ENCODE results near the gene MYO5B.

DNA sequence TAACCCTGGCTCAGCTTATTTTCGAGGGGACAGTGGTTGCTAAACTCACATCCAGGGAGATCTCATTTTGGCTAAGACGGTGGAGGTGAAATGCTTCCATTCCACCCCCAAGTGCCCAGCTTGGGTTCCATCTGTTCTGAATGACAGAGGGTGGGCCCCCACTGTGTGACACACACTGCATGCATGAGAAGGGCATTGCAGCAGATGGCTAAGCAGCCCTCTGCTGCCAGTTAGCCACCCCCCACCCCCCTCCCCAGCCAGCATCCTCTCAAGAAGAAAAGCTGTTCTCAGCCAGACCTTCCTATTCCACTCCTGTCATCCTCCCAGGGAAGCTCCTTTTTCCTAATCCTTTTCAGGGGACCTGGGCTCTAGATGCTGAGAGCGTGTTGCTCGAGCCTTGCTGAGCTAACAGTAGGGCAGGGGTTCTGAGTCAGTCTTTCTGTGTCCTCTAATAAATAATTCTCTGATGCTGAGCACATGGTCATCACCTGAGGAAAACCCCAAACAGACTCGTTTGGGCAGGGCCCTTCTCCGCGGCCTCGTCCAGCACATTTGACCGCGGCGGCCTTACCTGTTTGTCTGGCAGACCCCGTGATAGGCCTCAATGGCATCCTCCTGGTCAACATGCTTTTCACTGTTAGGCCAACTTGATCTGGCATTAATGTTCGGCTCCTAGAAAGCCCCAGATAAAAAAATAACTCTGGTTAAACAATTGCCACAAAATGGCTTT, 332.1 kb downstream of the MYO5B start:
- no peak for TF ChIP-seq POLR2A (IDR thresholded peaks at IDR 0.05; ENCODE audit: low read depth, low read length)
- TF ChIP-seq, protein P1, sequence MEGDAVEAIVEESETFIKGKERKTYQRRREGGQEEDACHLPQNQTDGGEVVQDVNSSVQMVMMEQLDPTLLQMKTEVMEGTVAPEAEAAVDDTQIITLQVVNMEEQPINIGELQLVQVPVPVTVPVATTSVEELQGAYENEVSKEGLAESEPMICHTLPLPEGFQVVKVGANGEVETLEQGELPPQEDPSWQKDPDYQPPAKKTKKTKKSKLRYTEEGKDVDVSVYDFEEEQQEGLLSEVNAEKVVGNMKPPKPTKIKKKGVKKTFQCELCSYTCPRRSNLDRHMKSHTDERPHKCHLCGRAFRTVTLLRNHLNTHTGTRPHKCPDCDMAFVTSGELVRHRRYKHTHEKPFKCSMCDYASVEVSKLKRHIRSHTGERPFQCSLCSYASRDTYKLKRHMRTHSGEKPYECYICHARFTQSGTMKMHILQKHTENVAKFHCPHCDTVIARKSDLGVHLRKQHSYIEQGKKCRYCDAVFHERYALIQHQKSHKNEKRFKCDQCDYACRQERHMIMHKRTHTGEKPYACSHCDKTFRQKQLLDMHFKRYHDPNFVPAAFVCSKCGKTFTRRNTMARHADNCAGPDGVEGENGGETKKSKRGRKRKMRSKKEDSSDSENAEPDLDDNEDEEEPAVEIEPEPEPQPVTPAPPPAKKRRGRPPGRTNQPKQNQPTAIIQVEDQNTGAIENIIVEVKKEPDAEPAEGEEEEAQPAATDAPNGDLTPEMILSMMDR (conservative IDR thresholded peaks at IDR 0.05; ENCODE audit: low read depth, low read length) = no peak
- no peak for TF ChIP-seq MXI1 (IDR thresholded peaks at IDR 0.05; ENCODE audit: borderline replicate concordance, low read depth, low read length)
- TF ChIP-seq SMC3 (IDR thresholded peaks at IDR 0.05; ENCODE audit: low read depth, low read length) = no peak
- TF ChIP-seq BHLHE40 (IDR thresholded peaks at IDR 0.05; ENCODE audit: low read depth, low read length) = no peak
- TF ChIP-seq RAD21 (IDR thresholded peaks at IDR 0.05; ENCODE audit: low read length) = no peak
- TF ChIP-seq, protein P2, sequence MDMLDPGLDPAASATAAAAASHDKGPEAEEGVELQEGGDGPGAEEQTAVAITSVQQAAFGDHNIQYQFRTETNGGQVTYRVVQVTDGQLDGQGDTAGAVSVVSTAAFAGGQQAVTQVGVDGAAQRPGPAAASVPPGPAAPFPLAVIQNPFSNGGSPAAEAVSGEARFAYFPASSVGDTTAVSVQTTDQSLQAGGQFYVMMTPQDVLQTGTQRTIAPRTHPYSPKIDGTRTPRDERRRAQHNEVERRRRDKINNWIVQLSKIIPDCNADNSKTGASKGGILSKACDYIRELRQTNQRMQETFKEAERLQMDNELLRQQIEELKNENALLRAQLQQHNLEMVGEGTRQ (IDR thresholded peaks at IDR 0.05; ENCODE audit: low read depth, low read length) = no peak
- TF ChIP-seq NFE2L2 (IDR thresholded peaks at IDR 0.05; ENCODE audit: low read depth, low read length) = no peak

All from IMR-90 (cell line).